Fibroblast of pulmonary artery (primary cell): ENCODE measurements around the gene CCL5.
A peak's percentile ranks its signal among the peaks of the same experiment; 100 is the strongest.

Experiments
- DNase-seq: peaks from one replicate; pipeline ENCODE4 v3.0.0-alpha.2; 2010; ENCODE audit warnings: low read depth
- H3K4me3 ChIP-seq: replicated peaks from 2 replicates; pipeline ENCODE4 v1.5.1; 2011; ENCODE audit warnings: low read depth, mild to moderate bottlenecking, control low read depth, low read length, moderate library complexity
- TF ChIP-seq, protein P1 (sequence below): IDR thresholded peaks from 2 replicates; pipeline ENCODE4 v1.5.1; 2011; ENCODE audit warnings: mild to moderate bottlenecking, control low read depth, low read length, inconsistent platforms; ENCODE audit errors: missing control alignments

Gene CCL5

GRCh38 chr17:35867574-35867973 is 12.6 kb downstream of the CCL5 start:
- TF ChIP-seq, protein P1, sequence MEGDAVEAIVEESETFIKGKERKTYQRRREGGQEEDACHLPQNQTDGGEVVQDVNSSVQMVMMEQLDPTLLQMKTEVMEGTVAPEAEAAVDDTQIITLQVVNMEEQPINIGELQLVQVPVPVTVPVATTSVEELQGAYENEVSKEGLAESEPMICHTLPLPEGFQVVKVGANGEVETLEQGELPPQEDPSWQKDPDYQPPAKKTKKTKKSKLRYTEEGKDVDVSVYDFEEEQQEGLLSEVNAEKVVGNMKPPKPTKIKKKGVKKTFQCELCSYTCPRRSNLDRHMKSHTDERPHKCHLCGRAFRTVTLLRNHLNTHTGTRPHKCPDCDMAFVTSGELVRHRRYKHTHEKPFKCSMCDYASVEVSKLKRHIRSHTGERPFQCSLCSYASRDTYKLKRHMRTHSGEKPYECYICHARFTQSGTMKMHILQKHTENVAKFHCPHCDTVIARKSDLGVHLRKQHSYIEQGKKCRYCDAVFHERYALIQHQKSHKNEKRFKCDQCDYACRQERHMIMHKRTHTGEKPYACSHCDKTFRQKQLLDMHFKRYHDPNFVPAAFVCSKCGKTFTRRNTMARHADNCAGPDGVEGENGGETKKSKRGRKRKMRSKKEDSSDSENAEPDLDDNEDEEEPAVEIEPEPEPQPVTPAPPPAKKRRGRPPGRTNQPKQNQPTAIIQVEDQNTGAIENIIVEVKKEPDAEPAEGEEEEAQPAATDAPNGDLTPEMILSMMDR, result no peak
- no peak overlapping the region for H3K4me3 ChIP-seq
- DNase-seq, result no peak

DNA sequence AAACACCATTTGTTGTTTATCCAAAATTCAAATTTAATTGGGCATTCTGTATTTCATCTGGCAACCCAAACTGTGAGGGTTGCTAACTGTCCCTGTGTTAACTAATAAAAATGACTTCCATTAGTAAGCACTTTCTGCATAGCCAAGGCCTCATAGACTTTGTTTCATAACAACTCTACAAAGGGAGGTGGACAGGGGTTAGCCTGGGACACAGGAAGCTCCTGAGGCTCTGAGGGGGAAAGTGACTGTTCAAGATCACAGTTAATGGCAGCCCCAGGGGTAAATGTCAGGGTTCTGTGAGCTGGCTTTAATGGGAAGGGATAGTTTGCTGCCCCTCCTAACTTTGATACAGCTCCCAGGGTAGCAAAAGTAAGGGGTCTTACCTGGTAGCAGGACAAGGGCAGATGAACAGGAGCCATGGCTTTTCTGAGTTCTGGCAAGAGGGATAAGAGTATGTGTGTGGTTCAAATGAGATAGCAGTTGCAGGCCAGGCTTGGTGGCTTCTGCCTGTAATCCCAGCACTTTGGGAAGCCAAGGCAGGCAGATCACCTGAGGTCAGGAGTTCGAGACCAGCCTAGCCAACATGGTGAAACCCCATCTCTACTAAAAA is 13.7 kb downstream of the CCL5 start:
- TF ChIP-seq, protein P1, result no peak
- no peak overlapping the region for H3K4me3 ChIP-seq
- DNase-seq, result peak; percentile 45

GRCh38 chr17:35865412-35866340 is 14.5 kb downstream of the CCL5 start:
- TF ChIP-seq, protein P1, result no peak
- DNase-seq, result peak; percentile 65
- H3K4me3 ChIP-seq, result no peak overlapping the region

DNA sequence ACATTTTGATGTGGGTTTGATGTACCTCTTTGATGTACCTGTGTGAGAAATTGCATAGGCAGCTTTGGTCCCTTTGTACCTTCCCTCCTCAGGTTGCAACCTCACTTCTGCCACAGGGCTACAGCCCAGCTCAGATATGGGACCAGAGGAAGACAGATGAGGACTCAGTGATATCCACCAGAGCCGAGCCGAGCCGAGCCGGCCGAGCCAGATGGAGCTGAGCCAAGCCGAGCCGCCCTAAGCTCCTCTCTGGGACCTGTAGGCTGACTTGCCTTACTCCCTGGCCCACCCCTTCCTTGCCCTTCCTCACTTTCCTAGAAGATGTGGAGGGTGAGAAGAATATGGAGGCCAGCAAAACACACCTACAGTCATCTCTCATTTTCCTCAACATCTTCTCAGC is 15.3 kb downstream of the CCL5 start:
- DNase-seq, result no peak

GRCh38 chr17:35856603-35857002 is 23.6 kb downstream of the CCL5 start:
- TF ChIP-seq, protein P1, result no peak
- DNase-seq, result no peak
- no peak overlapping the region for H3K4me3 ChIP-seq

More for the DNA sequence above, 15.3 kb downstream of the CCL5 start:
- no peak overlapping the region for H3K4me3 ChIP-seq
- TF ChIP-seq, protein P1, result no peak

- TF ChIP-seq, protein P1, result no peak
- H3K4me3 ChIP-seq, result no peak overlapping the region
- no peak for DNase-seq
Observed at GRCh38 chr17:35855965-35856364, 24.2 kb downstream of the CCL5 start.
